Thymus (tissue), 11 donors: ENCODE measurements around the gene GPD2. TPM values are rescaled to one million over a fixed set of nuclear protein-coding genes. Genes with fewer than 3 reads are reported as not detected.

Source experiments
- DNase-seq, 9 donors: peaks; one replicate each; pipeline ENCODE4 v3.0.0-alpha.2; 2013; ENCODE audit warnings: low spot score in 9 of 9, low read depth in 6 of 9, missing footprints in 1 of 9
- H3K27ac ChIP-seq, 2 donors: one replicate each; pipeline ENCODE4 v1.5.1; 2013; ENCODE audit warnings: control low read depth in 1 of 2, low read depth in 1 of 2, low read length in 1 of 2, mild to moderate bottlenecking in 1 of 2, moderate library complexity in 1 of 2
- H3K27me3 ChIP-seq, 2 donors: one replicate each; pipeline ENCODE4 v1.5.1; 2013; ENCODE audit warnings: low read length in 1 of 2; ENCODE audit not compliant: control insufficient read depth in 2 of 2, insufficient read depth in 1 of 2
- H3K36me3 ChIP-seq, 2 donors: one replicate each; pipeline ENCODE4 v1.5.1; 2013; ENCODE audit warnings: low read length in 1 of 2, mild to moderate bottlenecking in 1 of 2, moderate library complexity in 1 of 2; ENCODE audit not compliant: control insufficient read depth in 2 of 2, insufficient read depth in 2 of 2
- H3K4me1 ChIP-seq, 2 donors: one replicate each; pipeline ENCODE4 v1.5.1; 2013; ENCODE audit warnings: low read length in 2 of 2; ENCODE audit not compliant: control insufficient read depth in 2 of 2, insufficient read depth in 2 of 2
- H3K4me3 ChIP-seq, 2 donors: one replicate each; pipeline ENCODE4 v1.5.1; 2013; ENCODE audit warnings: low read length in 2 of 2, control low read depth in 1 of 2, mild to moderate bottlenecking in 1 of 2
- H3K9me3 ChIP-seq, 2 donors: one replicate each; pipeline ENCODE4 v1.5.1; 2013; ENCODE audit warnings: low read length in 1 of 2, mild to moderate bottlenecking in 1 of 2; ENCODE audit not compliant: control insufficient read depth in 2 of 2, insufficient read depth in 1 of 2
- WGBS: extraction: QIAGEN DNeasy Blood & Tissue Kit; methylation state at CpG from one replicate; pipeline ENCODE4 v1.1.7; 2013; 5-methylcytosine and 5-hydroxymethylcytosine counted together
- polyA plus RNA-seq: library from polyadenylated mRNA; stranded (reverse); fragments of 200-250 nt; gene quantifications from one replicate; pipeline ENCODE4 v1.2.3, GENCODE V29; 2013
- total RNA-seq: library from RNA; stranded (reverse); fragments of 120-200 nt; gene quantifications from one replicate; pipeline ENCODE4 v1.2.4, GENCODE V29; 2013
- donor health status: healthy.

The GPD2 gene
- total and polyA plus RNA-seq, 2 donors = 6.5 to 19.6 TPM

GRCh38 chr2:156466739-156467405 lies 30.7 kb downstream of the GPD2 start:
- WGBS = 93% methylated on average over 3 of the region's 3 CpGs
- H3K4me3 ChIP-seq = no peak overlapping the region
- H3K27ac ChIP-seq = no peak overlapping the region
- no peaks in the 10 kb centered on the region for H3K4me1 ChIP-seq
- DNase-seq = no peak
- H3K9me3 ChIP-seq = no peaks in the 10 kb centered on the region
- no peaks in the 10 kb centered on the region for H3K36me3 ChIP-seq
- H3K27me3 ChIP-seq = no peaks in the 10 kb centered on the region

GRCh38 chr2:156470975-156471583 lies 34.9 kb downstream of the GPD2 start:
- no peaks in the 10 kb centered on the region for H3K4me1 ChIP-seq
- no peak overlapping the region for H3K4me3 ChIP-seq
- no peak for DNase-seq
- no peaks in the 10 kb centered on the region for H3K36me3 ChIP-seq
- WGBS = 45% methylated on average over 8 of the region's 8 CpGs
- no peaks in the 10 kb centered on the region for H3K9me3 ChIP-seq
- H3K27me3 ChIP-seq = no peaks in the 10 kb centered on the region
- no peak overlapping the region for H3K27ac ChIP-seq

- no peak for DNase-seq
- Histone ChIP-seq H3K9me3 (no peaks in the 10 kb centered on the region), H3K27ac (no peak overlapping the region), H3K4me3 (no peak overlapping the region), H3K27me3 (no peaks in the 10 kb centered on the region), H3K36me3 (no peaks in the 10 kb centered on the region), H3K4me1 (no peaks in the 10 kb centered on the region)
Observed at GRCh38 chr2:156471762-156472161, 35.6 kb downstream of the GPD2 start.

GRCh38 chr2:156472686-156473085 lies 36.5 kb downstream of the GPD2 start:
- Histone ChIP-seq H3K9me3 (no peaks in the 10 kb centered on the region), H3K4me3 (no peak overlapping the region), H3K4me1 (no peaks in the 10 kb centered on the region), H3K27ac (no peak overlapping the region), H3K27me3 (no peaks in the 10 kb centered on the region), H3K36me3 (no peaks in the 10 kb centered on the region)
- DNase-seq = no peak

- H3K9me3 ChIP-seq = no peaks in the 10 kb centered on the region
- WGBS = 98% methylated on average over 1 of the region's 1 CpG
- no peaks in the 10 kb centered on the region for H3K27me3 ChIP-seq
- no peak overlapping the region for H3K27ac ChIP-seq
- H3K4me3 ChIP-seq = no peak overlapping the region
- H3K36me3 ChIP-seq = no peaks in the 10 kb centered on the region
- no peaks in the 10 kb centered on the region for H3K4me1 ChIP-seq
- no peak for DNase-seq
Observed at GRCh38 chr2:156473445-156473844, 37.3 kb downstream of the GPD2 start.

- H3K27ac ChIP-seq = no peak overlapping the region
- 96% methylated on average over 3 of the region's 3 CpGs for WGBS
Observed at GRCh38 chr2:156474401-156474800, 38.2 kb downstream of the GPD2 start.

GRCh38 chr2:156476021-156476849 lies 40.1 kb downstream of the GPD2 start:
- no peak for DNase-seq
- no peaks in the 10 kb centered on the region for H3K9me3 ChIP-seq
- no peak overlapping the region for H3K27ac ChIP-seq
- H3K27me3 ChIP-seq = no peaks in the 10 kb centered on the region
- H3K36me3 ChIP-seq = peaks cover 0 to 2% of the 10 kb centered on the region in 2 donors
- 94% methylated on average over 5 of the region's 5 CpGs for WGBS
- H3K4me1 ChIP-seq = no peaks in the 10 kb centered on the region
- H3K4me3 ChIP-seq = no peak overlapping the region

More at GRCh38 chr2:156474401-156474800, 38.2 kb downstream of the GPD2 start:
- Histone ChIP-seq H3K36me3 (no peaks in the 10 kb centered on the region), H3K4me1 (no peaks in the 10 kb centered on the region), H3K27me3 (no peaks in the 10 kb centered on the region), H3K4me3 (no peak overlapping the region), H3K9me3 (no peaks in the 10 kb centered on the region)
- no peak for DNase-seq

GRCh38 chr2:156476850-156477206 lies 40.6 kb downstream of the GPD2 start:
- Histone ChIP-seq H3K4me1 (no peaks in the 10 kb centered on the region), H3K36me3 (peaks cover 0 to 2% of the 10 kb centered on the region in 2 donors)
- 95% methylated on average over 2 of the region's 2 CpGs for WGBS

GRCh38 chr2:156480376-156480775 lies 44.2 kb downstream of the GPD2 start:
- Histone ChIP-seq H3K9me3 (no peaks in the 10 kb centered on the region), H3K4me1 (no peaks in the 10 kb centered on the region), H3K36me3 (peaks cover 0 to 2% of the 10 kb centered on the region in 2 donors), H3K27me3 (no peaks in the 10 kb centered on the region), H3K4me3 (no peak overlapping the region), H3K27ac (no peak overlapping the region)
- WGBS = 96% methylated on average over 5 of the region's 5 CpGs
- DNase-seq = no peak

More at GRCh38 chr2:156476850-156477206, 40.6 kb downstream of the GPD2 start:
- Histone ChIP-seq H3K4me3 (no peak overlapping the region), H3K9me3 (no peaks in the 10 kb centered on the region), H3K27me3 (no peaks in the 10 kb centered on the region), H3K27ac (no peak overlapping the region)
- no peak for DNase-seq
